GM12878 (cell line): Measurements from ENCODE around the gene AURKAIP1.

Experiments
- BHLHE40 ChIP-seq, 2 experiments: fragments of 450-650 bp in 1 of 2; IDR thresholded peaks; 2 replicates each; pipeline ENCODE4 v1.6.1; 2011 to 2017; ENCODE audit warnings: low read depth in 2 of 2, borderline replicate concordance in 1 of 2, improper control_type of control experiment in 1 of 2, low read length in 1 of 2, mild to moderate bottlenecking in 1 of 2
- CBX5 ChIP-seq: sonication (generic); IDR thresholded peaks from 2 replicates; pipeline ENCODE4 v1.6.1; 2016; ENCODE audit warnings: low read depth, moderate library complexity, mild to moderate bottlenecking, inconsistent platforms
- CTCF ChIP-seq, 3 experiments: IDR thresholded peaks in 2 of 3; conservative IDR thresholded peaks in 1 of 3; 2 replicates each; pipeline ENCODE4 v1.5.1; 2011; ENCODE audit warnings: low read depth in 3 of 3, low read length in 3 of 3, mild to moderate bottlenecking in 3 of 3, control low read depth in 2 of 3, moderate library complexity in 2 of 3, inconsistent platforms in 1 of 3, mixed read lengths in 1 of 3; ENCODE audit not compliant: control insufficient read depth in 2 of 3, insufficient read depth in 1 of 3; ENCODE audit errors: extremely low read depth in 1 of 3
- EP300 ChIP-seq, 2 experiments: fragments of 150-350 bp in 1 of 2; IDR thresholded peaks; 2 replicates each; pipeline ENCODE4 v1.6.1; 2011 to 2012; ENCODE audit warnings: low read depth in 2 of 2, low read length in 2 of 2, borderline replicate concordance in 1 of 2, improper control_type of control experiment in 1 of 2, inconsistent platforms in 1 of 2; ENCODE audit not compliant: control insufficient read depth in 1 of 2
- EZH2 ChIP-seq: IDR thresholded peaks from 2 replicates; pipeline ENCODE4 v1.6.1; 2012; ENCODE audit warnings: low read depth, mild to moderate bottlenecking, control low read depth, inconsistent platforms, low read length, borderline replicate concordance; ENCODE audit not compliant: control insufficient read depth
- JUNB ChIP-seq: IDR thresholded peaks from 2 replicates; pipeline ENCODE4 v1.6.1; 2016; ENCODE audit warnings: antibody characterized with exemption, mild to moderate bottlenecking
- MAX ChIP-seq: IDR thresholded peaks from 2 replicates; pipeline ENCODE4 v1.6.1; 2012; ENCODE audit warnings: low read depth, low read length, improper control_type of control experiment
- MTA3 ChIP-seq: IDR thresholded peaks from 2 replicates; pipeline ENCODE4 v1.6.1; 2012; ENCODE audit warnings: low read length, inconsistent platforms, borderline replicate concordance
- POLR2A ChIP-seq: IDR thresholded peaks from 2 replicates; pipeline ENCODE4 v1.6.1; 2011; ENCODE audit warnings: low read depth, mild to moderate bottlenecking, low read length
- POLR2AphosphoS2 ChIP-seq: IDR thresholded peaks from 2 replicates; pipeline ENCODE4 v1.6.1; 2011; ENCODE audit warnings: low read depth, mild to moderate bottlenecking, low read length, improper control_type of control experiment, moderate library complexity
- SMAD1 ChIP-seq: fragments of 450-650 bp; IDR thresholded peaks from 2 replicates; pipeline ENCODE4 v1.6.1; 2018; ENCODE audit warnings: mild to moderate bottlenecking, low read depth; ENCODE audit not compliant: partially characterized antibody
- TARDBP ChIP-seq: IDR thresholded peaks from 2 replicates; pipeline ENCODE4 v1.6.1; 2016; ENCODE audit warnings: borderline replicate concordance

- TF ChIP-seq CTCF (IDR thresholded peaks at IDR 0.05 in 2 of 3, conservative IDR thresholded peaks at IDR 0.05 in 1 of 3; ENCODE audit: control insufficient read depth in 2 of 3, extremely low read depth in 1 of 3, insufficient read depth in 1 of 3, low read depth in 3 of 3, low read length in 3 of 3) (no peak), EP300 (IDR thresholded peaks at IDR 0.05; ENCODE audit: borderline replicate concordance in 1 of 2, control insufficient read depth in 1 of 2, low read depth in 2 of 2, low read length in 2 of 2) (no peak), EZH2 (no peak), POLR2A (no peak), BHLHE40 (IDR thresholded peaks at IDR 0.05; ENCODE audit: borderline replicate concordance in 1 of 2, low read depth in 2 of 2, low read length in 1 of 2) (no peak), JUNB (no peak), MAX (no peak), TARDBP (no peak), CBX5 (no peak), MTA3 (no peak), POLR2AphosphoS2 (no peak), SMAD1 (no peak)
These were observed 6.3 kb upstream of the AURKAIP1 start for GRCh38 chr1:1381294-1381693.
